ENCODE results near the gene CTAGE9. TPM values are rescaled to one million over a fixed set of nuclear protein-coding genes. Genes with fewer than 3 reads are reported as not detected.

The CTAGE9 gene
- total RNA-seq, 4 donors from 2014 or later, result 0.75 TPM; not detected in 3

GRCh38 chr6:131696956-131697355 lies 13.9 kb downstream of the CTAGE9 start:
- 90 to 95% methylated on average over 7 of the region's 7 CpGs for WGBS, 2 donors
- Histone ChIP-seq H3K27ac (no peak overlapping the region), H3K27me3 (no peaks in the 10 kb centered on the region), H3K4me1 (no peaks in the 10 kb centered on the region), H3K9me3 (no peaks in the 10 kb centered on the region), H3K36me3 (no peaks in the 10 kb centered on the region), H3K4me3 (replicated peaks in 1 of 3) (no peak overlapping the region)
- intact Hi-C loops (cut with DNase I), result no loop called here
- DNase-seq, result no peak
- TF ChIP-seq CTCF (IDR thresholded peaks at IDR 0.05) (no peak), POLR2A (IDR thresholded peaks at IDR 0.05) (no peak)

- peak; percentile 42 to 54 for DNase-seq
- TF ChIP-seq POLR2A (IDR thresholded peaks at IDR 0.05), result no peak
- peak; percentile 15 to 92 (median 70) for TF ChIP-seq CTCF (IDR thresholded peaks at IDR 0.05)
- Histone ChIP-seq H3K27ac (no peak overlapping the region), H3K4me1 (no peaks in the 10 kb centered on the region), H3K4me3 (replicated peaks in 1 of 3) (no peak overlapping the region), H3K36me3 (no peaks in the 10 kb centered on the region), H3K27me3 (no peaks in the 10 kb centered on the region), H3K9me3 (no peaks in the 10 kb centered on the region)
- 45 to 50% methylated on average over 2 of the region's 2 CpGs for WGBS, 2 donors
- intact Hi-C loops (cut with DNase I), result no loop called here
Observed at GRCh38 chr6:131694832-131695426, 15.9 kb downstream of the CTAGE9 start.

- H3K27ac ChIP-seq, result no peak overlapping the region
- WGBS, 2 donors, result 86 to 95% methylated on average over 5 of the region's 5 CpGs
- H3K9me3 ChIP-seq, result no peaks in the 10 kb centered on the region
- no peak for DNase-seq
- H3K4me3 ChIP-seq (replicated peaks in 1 of 3), result no peak overlapping the region
- no peaks in the 10 kb centered on the region for H3K27me3 ChIP-seq
- no peak for TF ChIP-seq POLR2A (IDR thresholded peaks at IDR 0.05)
- TF ChIP-seq CTCF (IDR thresholded peaks at IDR 0.05), result no peak
- intact Hi-C loops (cut with DNase I), result no loop called here
- H3K4me1 ChIP-seq, result no peaks in the 10 kb centered on the region
- H3K36me3 ChIP-seq, result no peaks in the 10 kb centered on the region
Observed at GRCh38 chr6:131693384-131693783, 17.4 kb downstream of the CTAGE9 start.

- intact Hi-C loops (cut with DNase I), result no loop called here
- DNase-seq, result no peak
- no peaks in the 10 kb centered on the region for H3K27me3 ChIP-seq
- H3K27ac ChIP-seq, result no peak overlapping the region
- H3K9me3 ChIP-seq, result no peaks in the 10 kb centered on the region
- no peak for TF ChIP-seq CTCF (IDR thresholded peaks at IDR 0.05)
- TF ChIP-seq POLR2A (IDR thresholded peaks at IDR 0.05), result no peak
- no peak overlapping the region for H3K4me3 ChIP-seq (replicated peaks in 1 of 3)
- H3K36me3 ChIP-seq, result no peaks in the 10 kb centered on the region
- H3K4me1 ChIP-seq, result no peaks in the 10 kb centered on the region
Observed at GRCh38 chr6:131692589-131692988, 18.2 kb downstream of the CTAGE9 start.

GRCh38 chr6:131692031-131692430 lies 18.8 kb downstream of the CTAGE9 start:
- Histone ChIP-seq H3K36me3 (no peaks in the 10 kb centered on the region), H3K4me1 (no peaks in the 10 kb centered on the region), H3K27me3 (no peaks in the 10 kb centered on the region), H3K9me3 (no peaks in the 10 kb centered on the region), H3K4me3 (replicated peaks in 1 of 3) (no peak overlapping the region), H3K27ac (no peak overlapping the region)
- no peak for DNase-seq
- TF ChIP-seq CTCF (IDR thresholded peaks at IDR 0.05), result no peak
- TF ChIP-seq POLR2A (IDR thresholded peaks at IDR 0.05), result no peak
- 64% methylated on average over 1 of the region's 1 CpG for WGBS, 2 donors
- intact Hi-C loops (cut with DNase I), result no loop called here

All from thyroid gland (tissue), 4 donors.